ENCODE data around the gene VASN. TPM values are rescaled to one million over a fixed set of nuclear protein-coding genes. Genes with fewer than 3 reads are reported as not detected.

The VASN gene
- total RNA-seq, 3 donors from 2014 or later: 14.8 to 28.5 (median 16.1) TPM

DNA sequence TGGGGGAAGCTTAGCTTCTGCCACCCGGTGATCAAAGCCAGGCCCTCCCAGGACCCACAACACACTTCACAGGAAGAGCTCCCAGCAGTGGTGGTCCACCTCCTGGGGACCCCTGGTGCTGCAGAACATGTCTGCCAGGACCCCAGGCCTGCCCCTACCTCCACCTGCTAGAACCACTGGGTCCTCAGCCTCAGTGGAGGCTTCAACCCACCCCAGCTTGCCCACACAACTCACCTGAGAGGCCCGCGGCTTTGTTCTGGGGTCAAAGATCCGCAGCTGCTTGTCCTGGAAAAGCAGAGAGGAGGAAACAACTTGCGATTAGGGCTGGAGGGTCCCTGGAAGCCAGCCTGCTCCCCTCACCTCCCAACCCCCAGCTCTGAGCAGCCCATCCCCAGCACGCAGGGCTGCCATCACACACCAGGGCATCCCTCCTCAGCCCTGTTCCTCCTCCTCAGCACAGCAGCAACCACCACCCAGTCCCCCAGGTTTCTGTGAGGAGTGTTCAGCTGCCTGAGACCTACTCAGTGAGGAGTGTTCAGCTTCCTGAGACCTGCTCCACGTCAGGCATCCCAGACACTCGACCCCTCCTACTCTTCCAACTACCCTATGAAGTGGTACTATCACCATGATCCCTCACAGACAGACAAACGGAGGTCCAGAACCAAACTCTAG lies 23.5 kb downstream of the VASN start:
- Histone ChIP-seq H3K36me3 (no peaks in the 10 kb centered on the region), H3K4me1 (peaks cover 6 to 13% of the 10 kb centered on the region in 2 donors), H3K9me3 (no peaks in the 10 kb centered on the region), H3K27me3 (no peaks in the 10 kb centered on the region), H3K4me3 (no peak overlapping the region), H3K27ac (no peak overlapping the region)
- intact Hi-C loops (cut with DNase I; ENCODE audit: low total_unique reads): no loop called here
- DNase-seq (ENCODE audit: low spot score in 2 of 2): no peak
- TF ChIP-seq CTCF (IDR thresholded peaks at IDR 0.05) (no peak), POLR2A (IDR thresholded peaks at IDR 0.05) (no peak), POLR2AphosphoS5 (IDR thresholded peaks at IDR 0.05) (no peak)

DNA sequence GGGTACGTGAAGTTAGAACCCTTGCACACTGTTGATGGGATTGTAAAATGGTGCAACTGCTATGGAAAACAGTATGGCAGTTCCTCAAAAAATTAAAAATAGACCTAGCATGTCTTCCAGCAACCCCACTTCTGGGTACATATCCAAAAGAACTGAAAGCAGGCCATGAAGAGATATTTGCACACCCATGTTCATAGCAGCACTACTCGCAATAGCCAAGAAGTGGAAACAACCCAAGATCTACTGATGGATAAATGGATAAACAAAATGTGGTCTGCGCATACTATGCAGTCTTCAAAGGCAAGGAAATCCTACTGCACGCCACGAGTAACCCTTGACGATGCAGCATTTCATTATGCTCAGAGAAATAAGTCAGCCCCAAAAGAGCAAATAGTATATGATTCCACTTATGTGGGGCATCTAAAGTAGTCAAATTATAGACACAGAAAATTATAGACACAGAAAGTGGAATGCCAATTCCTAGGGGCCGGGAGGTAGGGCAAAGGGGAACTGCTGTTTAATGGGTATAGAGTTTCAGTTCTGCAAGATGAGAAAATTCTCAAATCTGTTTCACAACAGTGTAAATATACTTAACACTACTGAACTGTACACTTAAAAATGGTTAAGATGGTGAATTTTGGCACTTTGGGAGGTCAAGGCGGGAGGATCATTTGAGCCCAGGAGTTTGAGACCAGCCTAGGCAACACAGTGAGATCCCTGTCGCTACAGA lies 27.5 kb downstream of the VASN start:
- TF ChIP-seq POLR2AphosphoS5 (IDR thresholded peaks at IDR 0.05) (no peak), CTCF (IDR thresholded peaks at IDR 0.05) (no peak), POLR2A (IDR thresholded peaks at IDR 0.05) (no peak)
- Histone ChIP-seq H3K4me1 (peaks cover 0 to 3% of the 10 kb centered on the region in 2 donors), H3K27me3 (no peaks in the 10 kb centered on the region), H3K27ac (no peak overlapping the region), H3K9me3 (no peaks in the 10 kb centered on the region), H3K4me3 (no peak overlapping the region), H3K36me3 (no peaks in the 10 kb centered on the region)
- intact Hi-C loops (cut with DNase I; ENCODE audit: low total_unique reads): no loop called here
- no peak for DNase-seq (ENCODE audit: low spot score in 2 of 2)

DNA sequence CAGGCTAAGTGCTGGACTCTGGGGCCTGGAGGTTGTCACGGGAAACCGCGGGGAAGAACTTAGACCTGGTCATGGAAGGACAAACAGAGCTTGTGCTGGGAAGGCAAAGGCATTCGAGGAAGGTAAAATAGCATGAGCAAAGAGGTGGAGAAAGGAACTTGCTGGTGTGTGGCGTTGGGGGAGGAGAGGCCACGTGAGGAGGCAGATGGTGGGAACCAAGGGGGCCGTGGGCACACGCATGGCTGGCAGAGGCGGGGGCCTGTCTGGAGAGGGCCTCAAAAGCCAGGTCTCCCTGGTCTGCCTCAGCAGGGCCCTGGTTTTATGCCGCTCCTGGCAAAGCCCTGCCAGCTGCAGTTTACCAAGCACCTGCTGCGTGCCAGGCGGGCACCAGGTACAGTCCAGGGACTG lies 29.4 kb downstream of the VASN start:
- Histone ChIP-seq H3K4me1 (peaks cover 0 to 3% of the 10 kb centered on the region in 2 donors), H3K36me3 (no peaks in the 10 kb centered on the region), H3K9me3 (no peaks in the 10 kb centered on the region), H3K27ac (no peak overlapping the region), H3K27me3 (no peaks in the 10 kb centered on the region), H3K4me3 (no peak overlapping the region)
- intact Hi-C loops (cut with DNase I; ENCODE audit: low total_unique reads): loop anchor here (2.0 kb wide), 1 partner anchor 36 kb away; no protein-coding TSS in a partner anchor
- no peak for TF ChIP-seq POLR2A (IDR thresholded peaks at IDR 0.05)
- no peak for TF ChIP-seq CTCF (IDR thresholded peaks at IDR 0.05)
- TF ChIP-seq POLR2AphosphoS5 (IDR thresholded peaks at IDR 0.05): no peak
- DNase-seq (ENCODE audit: low spot score in 2 of 2): no peak

DNA sequence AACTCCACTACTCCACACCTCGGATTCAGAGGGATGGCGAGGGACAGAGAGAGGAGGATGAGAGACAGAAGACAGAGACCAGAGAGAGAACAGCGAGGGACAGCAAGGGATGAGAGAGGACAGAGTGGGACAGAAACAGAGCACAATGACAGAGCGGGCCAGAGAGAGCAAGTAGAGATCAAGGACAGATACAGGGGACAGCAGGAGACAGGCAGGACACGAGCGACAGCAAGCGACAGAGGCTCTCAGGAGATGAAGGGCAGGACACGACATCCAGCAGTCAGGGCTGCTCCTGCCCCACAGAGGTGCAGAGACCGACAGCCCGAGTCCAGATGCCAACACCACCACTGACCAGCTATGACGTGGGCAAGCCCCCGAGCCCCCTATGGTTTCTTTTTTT lies 29.9 kb downstream of the VASN start:
- no peaks in the 10 kb centered on the region for H3K9me3 ChIP-seq
- peaks cover 0 to 3% of the 10 kb centered on the region in 2 donors for H3K4me1 ChIP-seq
- intact Hi-C loops (cut with DNase I; ENCODE audit: low total_unique reads): loop anchor here (2.0 kb wide), 1 partner anchor 37 kb away; no protein-coding TSS in a partner anchor
- H3K4me3 ChIP-seq: no peak overlapping the region
- H3K36me3 ChIP-seq: no peaks in the 10 kb centered on the region
- no peak for TF ChIP-seq POLR2A (IDR thresholded peaks at IDR 0.05)
- TF ChIP-seq POLR2AphosphoS5 (IDR thresholded peaks at IDR 0.05): no peak
- no peak for TF ChIP-seq CTCF (IDR thresholded peaks at IDR 0.05)
- H3K27me3 ChIP-seq: no peaks in the 10 kb centered on the region
- no peak for DNase-seq (ENCODE audit: low spot score in 2 of 2)
- H3K27ac ChIP-seq: no peak overlapping the region

Data from breast epithelium (tissue), 4 donors.